GM21390 (cell line): ENCODE measurements around the gene PPME1.
A peak's percentile ranks its signal among the peaks of the same experiment; 100 is the strongest.
"Not testable (repeated sequence)": the region's sequence is repeated elsewhere in the genome, so short reads cannot be mapped to it uniquely, and the experiment has no call there.

Source experiments
- ATAC-seq: cut with Tn5 transposase; IDR thresholded peaks from one replicate; pipeline ENCODE4 v1.9.1; 2021; ENCODE audit not compliant: unreplicated experiment

The PPME1 gene, protein sequence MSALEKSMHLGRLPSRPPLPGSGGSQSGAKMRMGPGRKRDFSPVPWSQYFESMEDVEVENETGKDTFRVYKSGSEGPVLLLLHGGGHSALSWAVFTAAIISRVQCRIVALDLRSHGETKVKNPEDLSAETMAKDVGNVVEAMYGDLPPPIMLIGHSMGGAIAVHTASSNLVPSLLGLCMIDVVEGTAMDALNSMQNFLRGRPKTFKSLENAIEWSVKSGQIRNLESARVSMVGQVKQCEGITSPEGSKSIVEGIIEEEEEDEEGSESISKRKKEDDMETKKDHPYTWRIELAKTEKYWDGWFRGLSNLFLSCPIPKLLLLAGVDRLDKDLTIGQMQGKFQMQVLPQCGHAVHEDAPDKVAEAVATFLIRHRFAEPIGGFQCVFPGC

DNA sequence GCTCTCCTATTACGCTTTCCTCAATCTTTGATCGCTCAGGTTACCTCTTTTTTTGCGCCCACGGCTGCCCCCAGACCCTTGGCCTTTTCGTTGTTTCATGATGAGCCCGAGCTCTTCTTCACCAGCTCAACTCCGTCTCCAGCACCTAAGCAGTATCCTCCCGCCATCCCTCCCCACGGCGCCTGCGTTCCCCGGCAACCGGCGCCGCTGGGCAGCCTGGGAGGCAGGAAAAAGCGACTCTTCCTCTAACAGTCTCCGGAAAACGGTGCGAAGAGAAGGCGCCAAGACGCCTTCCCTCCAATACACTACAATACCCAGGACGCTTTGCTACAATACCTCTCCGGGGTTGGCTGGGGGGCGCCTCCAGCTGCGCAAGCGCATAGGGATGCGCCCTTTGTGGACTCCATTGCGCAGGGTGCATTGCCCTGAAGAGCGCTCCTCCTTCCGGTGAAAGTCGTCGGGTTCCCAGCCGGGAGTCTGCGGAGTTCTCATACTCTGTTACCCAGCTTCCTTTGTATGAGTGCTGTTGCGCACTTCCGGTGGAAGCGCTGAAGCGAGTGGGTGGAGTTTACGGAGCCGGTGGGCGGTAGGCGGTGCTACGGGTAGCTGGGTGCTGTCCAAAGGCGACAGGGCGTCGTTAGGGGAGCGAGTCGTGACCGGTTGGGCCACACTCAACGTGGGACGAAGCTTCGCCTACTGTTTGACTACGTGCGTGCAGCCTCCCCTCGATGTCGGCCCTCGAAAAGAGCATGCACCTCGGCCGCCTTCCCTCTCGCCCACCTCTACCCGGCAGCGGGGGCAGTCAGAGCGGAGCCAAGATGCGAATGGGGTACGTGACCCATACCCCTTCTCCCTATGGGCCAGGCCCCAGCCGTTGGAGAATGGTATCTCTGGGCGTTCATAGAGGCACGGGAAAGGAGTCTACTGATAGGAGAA lies at the start of gene PPME1, which contains the start of gene C2CD3:
TSS of gene PPME1 (plus strand) at position 596 of the 936 bp plus-strand sequence. CDS start at position 729, 133 bp downstream.
TSS of gene C2CD3 (minus strand) at position 309 of the 936 bp plus-strand sequence. CDS start at position 99, 210 bp downstream.
- ATAC-seq = peak; percentile 96

DNA sequence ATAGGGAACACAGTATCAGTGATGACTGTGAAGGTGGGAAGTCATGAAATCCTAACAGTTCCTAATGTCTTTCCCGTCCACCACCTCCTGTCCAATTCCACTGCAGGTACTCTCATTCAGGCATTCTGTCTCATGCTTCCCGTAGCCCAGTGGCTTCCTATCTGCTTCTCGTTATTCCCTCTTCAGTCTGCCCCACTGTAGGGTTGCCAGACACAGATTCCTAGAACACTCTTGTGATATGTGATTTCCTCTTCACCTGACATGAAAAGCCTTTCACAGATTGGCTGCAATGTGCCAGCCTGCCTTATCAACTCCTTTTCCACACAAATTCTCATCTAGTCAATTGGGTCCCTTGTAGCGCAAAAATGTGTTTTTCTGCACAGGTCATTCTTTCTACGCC lies 49.3 kb upstream of the PPME1 start:
- ATAC-seq = no peak

DNA sequence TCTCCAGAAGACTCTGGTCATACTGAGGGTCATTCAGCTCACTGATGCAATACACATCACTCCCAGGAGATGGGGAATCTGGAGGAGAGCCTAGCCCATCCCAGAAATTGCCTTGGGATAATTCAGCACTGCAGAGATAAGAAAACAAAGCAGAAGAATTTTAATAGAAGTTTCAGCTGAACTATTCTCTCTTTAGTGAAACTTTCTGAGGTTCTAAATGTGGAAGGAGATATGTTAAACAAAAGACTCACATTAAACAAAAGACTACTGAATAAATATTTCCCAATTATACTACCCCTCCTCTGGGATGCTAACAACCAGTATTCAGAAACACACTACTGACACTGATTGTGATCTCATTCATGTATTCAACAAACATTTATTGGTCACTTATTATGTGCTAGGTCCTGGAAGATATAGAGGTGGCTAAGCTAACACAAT lies 48.1 kb upstream of the PPME1 start:
- no peak for ATAC-seq

DNA sequence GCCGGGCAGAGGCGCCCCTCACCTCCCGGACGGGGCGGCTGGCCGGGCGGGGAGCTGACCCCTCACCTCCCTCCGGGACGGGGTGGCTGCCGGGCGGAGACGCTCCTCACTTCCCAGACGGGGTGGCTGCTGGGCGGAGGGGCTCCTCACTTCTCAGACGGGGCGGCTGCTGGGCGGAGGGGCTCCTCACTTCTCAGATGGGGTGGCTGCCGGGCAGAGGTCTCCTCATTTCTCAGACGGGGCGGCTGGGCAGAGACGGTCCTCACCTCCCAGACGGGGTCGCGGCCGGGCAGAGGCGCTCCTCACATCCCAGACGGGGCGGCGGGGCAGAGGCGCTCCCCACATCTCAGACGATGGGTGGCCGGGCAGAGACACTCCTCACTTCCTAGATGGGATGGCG lies 42.0 kb upstream of the PPME1 start:
- not testable (repeated sequence) for ATAC-seq

DNA sequence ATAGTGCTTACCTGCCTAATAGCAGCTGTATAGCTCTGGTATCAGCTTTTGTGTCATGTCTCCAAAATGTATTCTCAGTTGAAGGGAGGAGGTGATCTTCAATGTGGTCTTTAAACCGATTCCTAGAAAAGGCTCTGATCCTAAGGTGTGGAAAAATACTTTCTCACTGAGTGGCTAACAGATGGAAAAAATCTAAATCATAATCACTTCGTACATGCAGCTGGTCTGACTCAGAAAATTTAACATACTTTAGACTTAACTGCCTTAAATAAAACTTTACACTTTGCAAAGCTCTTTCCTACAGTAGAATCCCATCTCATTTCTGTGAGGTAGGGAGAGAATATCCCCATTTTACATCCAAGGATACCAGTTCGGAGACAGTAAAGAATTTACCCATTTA lies 38.3 kb upstream of the PPME1 start:
- ATAC-seq = no peak

DNA sequence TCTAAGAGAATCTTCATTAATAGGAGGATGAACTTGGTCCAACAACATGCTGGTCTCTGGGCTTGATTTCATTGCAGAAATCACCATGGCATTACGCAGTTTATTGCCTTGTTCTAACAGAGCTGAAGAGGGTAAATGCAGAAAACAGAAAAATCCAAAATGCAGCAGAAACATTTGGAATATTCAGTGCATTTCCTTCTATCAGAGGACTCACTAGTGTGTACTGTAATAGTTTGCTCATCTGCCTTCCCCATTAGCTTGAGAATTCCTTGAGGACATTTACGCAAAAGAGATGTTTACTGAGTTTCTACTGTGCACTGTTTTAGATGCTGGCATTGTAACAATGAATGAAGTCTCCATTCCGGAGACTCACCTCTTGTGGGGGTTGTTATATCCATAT lies 37.7 kb upstream of the PPME1 start:
- no peak for ATAC-seq

DNA sequence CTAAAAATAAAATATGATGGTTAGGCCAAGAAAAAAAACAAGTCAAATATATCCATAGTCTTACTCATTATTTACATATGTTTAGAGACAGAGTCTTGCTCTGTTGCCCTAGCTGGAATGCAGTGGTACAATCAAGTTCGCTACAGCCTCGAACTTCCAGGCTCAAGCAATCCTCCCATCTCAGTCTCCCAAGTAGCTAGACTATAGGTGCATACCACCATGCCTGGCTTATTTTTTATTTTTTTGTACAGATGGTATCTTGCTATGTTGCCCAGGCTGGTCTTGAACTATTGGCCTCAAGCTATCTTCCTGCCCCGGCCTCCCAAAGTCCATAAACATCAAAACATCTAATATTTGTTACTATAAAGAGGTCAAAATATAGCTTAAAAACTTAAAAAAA lies 36.4 kb upstream of the PPME1 start:
- no peak for ATAC-seq

DNA sequence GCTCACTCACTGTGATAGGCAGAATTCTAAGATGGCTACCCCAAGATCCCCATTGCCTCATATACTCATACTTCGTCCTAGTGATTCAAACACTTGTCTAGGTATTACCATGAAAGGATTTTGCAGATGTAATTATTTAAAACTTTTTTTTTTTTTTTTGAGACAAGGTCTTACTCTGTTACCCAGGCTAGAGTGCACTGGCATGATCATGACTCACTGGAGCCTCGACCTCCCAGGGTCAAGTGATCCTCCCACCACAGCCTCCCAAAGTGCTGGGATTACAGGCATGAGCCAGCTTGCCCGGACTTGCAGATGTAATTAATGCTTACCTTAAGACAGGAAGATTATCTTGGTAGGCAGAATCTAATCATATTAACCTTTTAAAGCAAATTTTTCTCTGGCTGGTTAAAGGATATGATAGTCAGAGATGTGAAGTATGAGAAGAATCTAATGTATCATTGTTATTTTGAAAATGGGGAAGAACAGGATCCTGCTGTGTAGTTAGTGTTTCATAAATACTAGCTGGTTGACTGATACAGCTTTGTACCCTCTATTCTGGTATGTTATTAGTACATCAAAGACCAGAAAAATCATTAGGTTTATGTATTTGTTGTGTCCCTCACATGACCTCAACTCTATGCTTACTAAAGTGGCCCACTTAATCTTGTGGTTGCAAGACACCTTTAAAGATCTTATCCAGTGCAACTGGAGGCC lies 35.8 kb upstream of the PPME1 start:
- ATAC-seq = no peak

DNA sequence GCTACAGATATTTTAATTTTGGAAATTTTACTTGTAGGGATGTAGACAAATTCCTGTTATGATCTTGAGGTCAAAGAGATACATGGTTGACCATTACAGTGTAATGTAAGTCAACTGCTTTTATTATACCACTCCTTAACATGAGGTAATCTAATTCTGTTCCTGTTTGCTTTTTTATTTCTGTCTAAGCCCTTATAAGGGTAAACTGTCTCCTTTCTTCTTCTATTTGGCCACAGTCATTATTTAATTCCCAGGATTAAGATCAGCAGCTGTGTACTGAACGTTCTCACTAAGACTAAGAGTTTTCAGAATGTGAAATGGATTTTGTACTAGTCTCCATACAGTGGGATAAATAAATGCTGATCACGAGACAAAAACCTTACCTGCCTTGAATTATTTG lies 33.1 kb upstream of the PPME1 start:
- no peak for ATAC-seq

DNA sequence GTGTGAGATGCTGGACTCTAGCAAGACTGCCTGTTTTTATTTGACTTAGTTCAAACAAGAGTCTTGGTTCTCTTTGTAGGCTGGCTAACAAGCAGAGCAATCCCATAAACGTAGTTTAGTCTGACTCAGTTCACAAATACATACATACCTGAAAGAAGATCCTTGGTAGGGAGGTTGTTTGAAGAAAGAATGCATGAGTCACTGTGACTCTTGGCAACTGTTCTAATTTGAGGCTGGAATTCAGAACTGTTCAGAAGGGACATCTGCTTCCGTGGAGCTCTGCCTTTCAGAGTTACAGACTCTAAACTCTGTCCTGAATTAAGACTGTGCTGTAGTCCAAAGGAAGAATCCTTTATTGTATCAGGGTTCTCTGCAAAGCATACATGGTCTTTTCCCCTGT lies 32.5 kb upstream of the PPME1 start:
- ATAC-seq = no peak

DNA sequence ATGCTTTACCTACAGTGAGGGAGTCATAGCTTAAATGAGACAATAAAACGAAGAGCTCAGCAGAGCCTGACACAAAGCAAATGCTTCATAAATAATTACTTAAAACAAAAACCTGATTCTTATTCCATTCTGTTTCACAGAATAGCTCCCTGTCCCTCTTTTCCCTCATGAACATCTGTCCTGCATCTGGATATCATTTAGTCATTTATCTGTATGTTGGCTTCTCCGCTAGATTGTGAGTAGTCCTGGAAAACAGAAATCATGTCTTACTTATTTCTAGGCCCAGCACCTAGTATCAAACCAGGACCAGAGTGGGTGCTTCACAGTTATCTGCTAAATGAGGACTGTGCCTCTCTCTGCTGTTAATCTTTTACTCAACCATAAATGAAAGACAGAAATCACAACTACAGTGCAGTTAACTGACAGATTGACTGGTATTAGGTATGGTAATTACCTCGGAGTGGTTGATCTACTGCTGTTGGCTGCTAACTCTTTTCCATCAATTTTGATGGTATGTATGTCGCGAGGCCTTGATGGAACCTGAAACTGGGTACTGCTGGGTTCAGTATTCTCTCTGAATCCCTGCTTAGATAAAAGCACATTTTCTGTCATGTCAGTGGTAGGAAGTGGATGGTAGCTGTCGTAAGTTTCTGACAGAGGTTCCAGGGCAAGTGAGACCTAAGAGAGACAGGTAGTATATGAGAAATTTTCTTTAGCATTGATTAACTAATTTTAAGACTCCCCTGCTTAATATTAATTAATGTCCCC lies 31.8 kb upstream of the PPME1 start:
- ATAC-seq = no peak

DNA sequence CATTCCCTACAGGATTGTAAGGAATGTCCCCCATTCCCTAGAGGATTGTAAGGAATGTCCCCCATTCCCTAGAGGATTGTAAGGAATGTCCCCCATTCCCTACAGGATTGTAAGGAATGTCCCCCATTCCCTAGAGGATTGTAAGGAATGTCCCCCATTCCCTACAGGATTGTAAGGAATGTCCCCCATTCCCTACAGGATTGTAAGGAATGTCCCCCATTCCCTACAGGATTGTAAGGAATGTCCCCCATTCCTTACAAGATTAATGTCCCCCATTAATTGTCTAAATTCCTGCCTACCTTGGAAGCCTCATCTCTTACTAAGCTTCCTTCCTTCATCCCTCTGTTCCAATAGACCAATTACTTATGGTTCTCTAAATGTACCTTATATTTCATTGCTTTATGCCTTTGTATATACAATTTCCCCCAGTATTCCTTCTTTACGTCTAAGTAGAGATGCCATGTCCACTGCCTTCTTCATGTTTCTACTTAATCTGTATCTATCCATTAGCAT lies 31.1 kb upstream of the PPME1 start:
- ATAC-seq = not testable (repeated sequence)

DNA sequence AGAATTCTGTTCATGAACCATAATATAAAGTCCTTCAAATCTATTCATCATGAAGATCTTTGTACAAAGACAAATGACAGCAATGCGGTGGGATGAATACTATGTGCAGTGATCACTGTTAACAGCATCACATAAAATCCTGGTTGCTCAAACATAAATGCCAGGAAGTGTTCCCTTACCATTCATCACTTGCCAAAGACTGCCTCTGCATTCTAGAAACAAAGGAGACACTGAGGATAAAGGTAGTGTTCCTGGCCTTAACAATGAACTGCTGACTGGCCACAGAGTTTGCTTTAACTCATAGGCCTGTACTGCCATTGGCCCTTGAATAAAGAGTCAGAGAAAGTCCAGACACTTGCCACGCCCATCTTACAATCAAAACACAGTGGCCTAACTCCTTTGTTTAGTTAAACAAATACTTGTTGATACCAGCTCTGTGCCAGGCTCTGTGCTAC lies 29.8 kb upstream of the PPME1 start:
- ATAC-seq = no peak

DNA sequence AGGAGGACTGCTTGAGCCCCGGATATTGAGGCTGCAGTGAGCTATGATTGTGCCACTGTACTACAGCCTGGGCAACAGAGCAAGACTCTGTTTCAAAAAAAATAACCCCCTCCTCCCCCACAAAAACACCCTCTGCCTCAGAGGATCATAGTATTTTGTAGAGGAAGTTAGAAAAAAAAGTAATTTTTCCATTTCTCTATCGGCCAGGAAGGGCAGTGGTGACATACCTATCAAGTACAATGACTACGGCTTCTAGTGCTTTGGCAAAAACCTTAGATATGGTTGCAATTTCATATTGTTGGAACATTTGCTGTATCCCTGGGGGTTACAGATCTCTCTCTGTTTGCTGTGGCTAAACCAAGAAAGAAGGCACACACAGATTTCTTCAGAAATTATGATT lies 29.2 kb upstream of the PPME1 start:
- ATAC-seq = no peak

DNA sequence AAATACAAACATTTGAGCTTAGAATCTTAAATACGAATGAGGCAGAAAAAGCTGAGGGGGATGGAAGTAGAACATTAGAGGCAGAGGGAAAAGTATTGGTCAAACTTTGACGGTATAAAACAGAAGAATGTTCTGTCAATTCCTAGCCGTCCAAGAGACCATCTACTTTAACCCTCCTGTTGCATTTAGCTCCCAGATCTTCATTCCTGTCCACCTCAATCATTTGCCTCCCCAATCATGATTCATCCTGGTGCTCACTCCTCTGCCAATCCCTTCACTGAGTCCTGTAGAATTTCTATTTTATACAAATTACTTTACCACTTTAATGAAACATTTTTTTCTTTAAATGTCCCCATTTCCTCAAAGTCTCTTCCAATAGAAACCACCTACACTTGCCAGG lies 28.5 kb upstream of the PPME1 start:
- ATAC-seq = no peak

DNA sequence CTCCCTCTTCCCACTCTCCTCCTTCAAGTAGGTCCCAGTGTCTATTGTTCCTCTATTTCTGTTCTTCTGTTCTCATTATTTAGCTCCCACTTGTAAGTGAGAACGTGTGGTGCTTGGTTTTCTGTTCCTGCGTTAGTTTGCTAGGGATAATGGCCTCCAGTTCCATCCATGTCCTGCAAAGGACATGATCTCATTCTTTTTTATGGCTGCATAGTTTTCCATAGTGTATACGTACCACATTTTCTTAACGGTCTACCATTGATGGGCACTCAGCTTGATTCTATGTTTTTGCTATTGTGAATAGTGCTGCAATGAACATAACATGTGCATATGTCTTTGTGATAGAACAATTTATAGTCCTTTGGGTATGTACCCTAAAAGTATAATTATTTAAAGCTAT lies 26.5 kb upstream of the PPME1 start:
- ATAC-seq = no peak

DNA sequence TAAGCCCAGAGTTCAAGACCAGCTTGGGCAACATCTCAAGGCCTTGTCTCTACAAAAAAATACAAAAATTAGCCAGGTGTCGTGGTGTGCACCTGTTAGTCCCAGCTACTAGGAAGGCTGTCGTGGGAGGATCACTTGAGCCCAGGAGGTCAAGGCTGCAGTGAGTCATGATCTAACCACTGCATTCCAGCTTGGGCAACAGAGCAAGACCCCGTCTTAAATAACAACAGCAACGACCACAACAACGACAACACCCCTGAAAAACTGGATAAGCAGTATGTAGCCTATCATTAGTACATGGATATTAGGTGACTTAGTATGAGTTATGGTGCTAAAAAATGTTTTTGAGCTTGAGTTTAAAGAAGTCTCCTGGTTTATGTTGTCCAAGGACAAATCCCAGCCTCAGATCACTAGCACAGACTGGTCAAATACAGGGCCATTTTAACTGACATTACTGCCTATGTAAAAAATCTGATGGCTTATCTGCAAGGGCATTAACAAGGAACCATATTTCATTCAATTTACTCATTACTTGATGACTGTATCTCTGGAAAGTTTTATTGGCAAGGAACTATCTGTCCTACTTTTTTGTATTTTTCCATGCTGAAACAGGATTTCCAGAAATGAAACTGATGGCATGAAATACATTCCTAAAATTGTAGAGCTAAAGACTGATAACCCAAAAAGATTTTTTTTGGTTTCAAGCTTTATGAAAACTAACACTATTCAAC lies 23.7 kb upstream of the PPME1 start:
- ATAC-seq = no peak

DNA sequence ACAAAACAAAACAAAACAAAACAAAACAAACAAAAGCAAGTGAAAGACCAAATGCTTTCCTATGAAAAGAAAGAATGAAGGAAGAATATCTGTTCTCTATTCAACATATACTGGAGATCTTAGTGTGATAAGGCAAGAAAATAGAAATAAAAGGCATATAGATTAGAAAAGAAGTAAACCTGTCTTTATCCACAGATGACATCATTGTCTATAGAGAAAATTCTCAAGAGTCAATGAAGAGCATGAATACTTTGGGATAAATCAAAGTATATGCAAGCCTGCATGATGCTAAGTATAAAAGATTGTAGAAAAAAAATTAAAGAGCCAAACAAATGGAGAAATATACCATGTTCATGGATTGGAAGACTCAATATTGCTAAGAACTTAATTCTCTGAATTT lies 17.9 kb upstream of the PPME1 start:
- ATAC-seq = no peak

DNA sequence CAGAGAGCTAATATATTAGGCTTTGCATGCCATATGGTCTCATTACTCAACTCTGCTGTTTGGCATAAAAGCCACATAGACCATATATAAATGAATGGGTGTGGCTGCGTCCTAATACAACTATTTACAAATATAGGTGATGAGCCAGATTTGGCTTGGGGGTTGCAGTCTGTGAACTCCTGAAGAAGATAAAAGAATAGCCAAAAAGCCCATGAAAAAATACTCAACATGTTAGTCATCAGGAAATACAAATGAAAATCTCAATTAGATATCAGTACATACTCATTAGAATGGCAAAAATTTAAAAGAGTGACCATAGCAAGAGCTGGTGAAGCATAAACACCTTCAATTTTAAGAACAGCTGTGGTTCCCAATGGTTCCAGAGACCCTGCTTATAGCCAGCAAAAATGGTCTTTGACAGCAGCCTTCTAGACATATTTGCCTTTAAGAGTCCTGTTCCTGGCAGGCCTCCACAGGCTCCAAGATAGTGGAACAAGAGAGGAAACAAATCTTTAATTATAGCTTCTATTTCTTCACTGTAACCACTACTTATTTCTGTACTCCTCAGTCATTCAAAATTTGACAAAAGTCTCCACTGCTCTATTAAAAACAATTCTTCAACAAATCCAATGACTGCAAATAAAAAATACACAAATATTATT lies 16.3 kb upstream of the PPME1 start:
- no peak for ATAC-seq
